AG04449 (cell line): ENCODE data around the gene ATP8A2.

Experiments
- CTCF ChIA-PET: fragments of 350-600 bp; formaldehyde crosslinking; extraction: SDS; loops from one replicate; lab custom pipeline; 2021; ENCODE audit warnings: antibody characterized with exemption; lab: Yijun Ruan, JAX
- POLR2A ChIA-PET: fragments of 400-600, 350-600 bp; formaldehyde crosslinking; extraction: SDS; loops from one replicate; lab custom pipeline; 2020; ENCODE audit warnings: antibody characterized with exemption, inconsistent platforms; lab: Yijun Ruan, JAX
- DNase-seq: peaks from one replicate; pipeline ENCODE4 v3.0.0-alpha.2; 2010; ENCODE audit warnings: low read depth, low spot score
- H3K4me3 ChIP-seq: 2 replicates; pipeline ENCODE4 v1.5.1; 2011; ENCODE audit warnings: low read depth, mild to moderate bottlenecking, control low read depth, low read length
- CTCF ChIP-seq: IDR thresholded peaks from one replicate; pipeline ENCODE4 v1.5.1; 2011; ENCODE audit warnings: mild to moderate bottlenecking, moderate library complexity, low read length, control low read depth, inconsistent platforms; ENCODE audit not compliant: insufficient read depth; ENCODE audit errors: missing control alignments

ATP8A2 gene

GRCh38 chr13:25890671-25891212 is 519.0 kb downstream of the ATP8A2 start:
- CTCF ChIA-PET, result no interaction called here
- POLR2A ChIA-PET, result no interaction called here
- no peak for TF ChIP-seq CTCF
- no peak overlapping the region for H3K4me3 ChIP-seq
- DNase-seq, result no peak

- ChIA-PET POLR2A (no interaction called here), CTCF (no interaction called here)
- H3K4me3 ChIP-seq, result no peak overlapping the region
- DNase-seq, result no peak
- no peak for TF ChIP-seq CTCF
Observed at GRCh38 chr13:25898991-25899390, 527.2 kb downstream of the ATP8A2 start.

- H3K4me3 ChIP-seq, result no peak overlapping the region
- DNase-seq, result no peak
- TF ChIP-seq CTCF, result no peak
- POLR2A ChIA-PET, result no interaction called here
- CTCF ChIA-PET, result no interaction called here
Observed at GRCh38 chr13:25899464-25899863, 527.7 kb downstream of the ATP8A2 start.

GRCh38 chr13:25899952-25900351 is 528.2 kb downstream of the ATP8A2 start:
- no peak overlapping the region for H3K4me3 ChIP-seq
- CTCF ChIA-PET, result no interaction called here
- TF ChIP-seq CTCF, result no peak
- no peak for DNase-seq
- POLR2A ChIA-PET, result no interaction called here

- DNase-seq, result no peak
- no peak overlapping the region for H3K4me3 ChIP-seq
- no peak for TF ChIP-seq CTCF
- CTCF ChIA-PET, result no interaction called here
- POLR2A ChIA-PET, result no interaction called here
Observed at GRCh38 chr13:25901460-25902376, 529.9 kb downstream of the ATP8A2 start.

GRCh38 chr13:25902455-25902854 is 530.7 kb downstream of the ATP8A2 start:
- no peak for TF ChIP-seq CTCF

More at GRCh38 chr13:25902455-25902854, 530.7 kb downstream of the ATP8A2 start:
- ChIA-PET CTCF (no interaction called here), POLR2A (no interaction called here)
- no peak for DNase-seq
- H3K4me3 ChIP-seq, result no peak overlapping the region
